Fibroblast of villous mesenchyme (primary cell): ENCODE measurements around the gene NAPEPLD. TPM values are rescaled to one million over a fixed set of nuclear protein-coding genes. Genes with fewer than 3 reads are reported as not detected.

Source experiments
- DNase-seq: peaks from one replicate; pipeline ENCODE4 v3.0.0-alpha.2; 2010; ENCODE audit warnings: low read depth
- H3K4me3 ChIP-seq: 2 replicates; pipeline ENCODE4 v1.5.1; 2011; ENCODE audit warnings: low read depth, mild to moderate bottlenecking, low read length
- CTCF ChIP-seq: IDR thresholded peaks from 2 replicates; pipeline ENCODE4 v1.5.1; 2012; ENCODE audit warnings: low read depth, mild to moderate bottlenecking, low read length; ENCODE audit not compliant: insufficient read depth
- total RNA-seq: library from RNA; depleted of rRNA; stranded (reverse); fragments of >200 nt; gene quantifications from 2 replicates; pipeline ENCODE4 v1.2.3, GENCODE V29; 2012

Gene NAPEPLD
- total RNA-seq, 1 donor: 6.5 TPM

GRCh38 chr7:103120362-103120761 is 28.5 kb downstream of the NAPEPLD start:
- no peak for DNase-seq
- TF ChIP-seq CTCF: no peak
- no peak overlapping the region for H3K4me3 ChIP-seq

- no peak overlapping the region for H3K4me3 ChIP-seq
- TF ChIP-seq CTCF: no peak
- no peak for DNase-seq
These were observed 29.1 kb downstream of the NAPEPLD start for GRCh38 chr7:103119791-103120291.

- TF ChIP-seq CTCF: no peak
- no peak for DNase-seq
- no peak overlapping the region for H3K4me3 ChIP-seq
These were observed 31.4 kb downstream of the NAPEPLD start for GRCh38 chr7:103117465-103117864.

GRCh38 chr7:103116991-103117390 is 31.9 kb downstream of the NAPEPLD start:
- no peak for TF ChIP-seq CTCF

GRCh38 chr7:103116511-103116910 is 32.4 kb downstream of the NAPEPLD start:
- no peak overlapping the region for H3K4me3 ChIP-seq
- TF ChIP-seq CTCF: no peak
- DNase-seq: no peak

More at GRCh38 chr7:103116991-103117390, 31.9 kb downstream of the NAPEPLD start:
- no peak for DNase-seq
- no peak overlapping the region for H3K4me3 ChIP-seq

- no peak overlapping the region for H3K4me3 ChIP-seq
- no peak for TF ChIP-seq CTCF
- no peak for DNase-seq
These were observed 33.1 kb downstream of the NAPEPLD start for GRCh38 chr7:103115771-103116170.

GRCh38 chr7:103114576-103115008 is 34.3 kb downstream of the NAPEPLD start:
- no peak for DNase-seq
- H3K4me3 ChIP-seq: no peak overlapping the region
- no peak for TF ChIP-seq CTCF
